Measurements from ENCODE around the gene NAALADL1. TPM values are rescaled to one million over a fixed set of nuclear protein-coding genes. Genes with fewer than 3 reads are reported as not detected.

The NAALADL1 gene
- total RNA-seq, 1 experiment from 2014 or later = not detected

GRCh38 chr11:65078786-65079342, 20.5 kb upstream of the NAALADL1 start:
- Mint-ChIP-seq H3K36me3 (ENCODE audit: insufficient read depth, unreplicated experiment) (peaks cover 36% of the 10 kb centered on the region), H3K27ac (ENCODE audit: unreplicated experiment) (no peak overlapping the region), H3K4me1 (ENCODE audit: low read depth, unreplicated experiment) (peaks cover 33% of the 10 kb centered on the region), H3K9me3 (ENCODE audit: low read depth, unreplicated experiment) (no peaks in the 10 kb centered on the region), H3K27me3 (ENCODE audit: unreplicated experiment) (no peaks in the 10 kb centered on the region), H3K4me3 (ENCODE audit: low read depth, unreplicated experiment) (no peak overlapping the region)
- intact Hi-C loops (cut with micrococcal nuclease; ENCODE audit: unreplicated experiment) = no loop called here
- no peak for TF ChIP-seq CTCF (IDR thresholded peaks at IDR 0.05; ENCODE audit: unreplicated experiment)
- no TSS peak for BruUV-seq (replicated peaks)
- CTCF ChIA-PET = interaction anchor here (0.6 to 1.2 kb wide), 3 partner anchors 43 to 240 kb away, joined by 3 to 6 read pairs (median 3); partner anchors contain the start of genes FAU, MRPL49 and SNX15
- DNase-seq = no peak

- peak; percentile 81 for TF ChIP-seq CTCF (IDR thresholded peaks at IDR 0.05; ENCODE audit: unreplicated experiment)
- DNase-seq = peak; percentile 77
- H3K36me3 Mint-ChIP-seq (ENCODE audit: insufficient read depth, unreplicated experiment) = peaks cover 29% of the 10 kb centered on the region
- no peak overlapping the region for H3K27ac Mint-ChIP-seq (ENCODE audit: unreplicated experiment)
- no TSS peak for BruUV-seq (replicated peaks)
- no peak overlapping the region for H3K4me3 Mint-ChIP-seq (ENCODE audit: low read depth, unreplicated experiment)
- intact Hi-C loops (cut with micrococcal nuclease; ENCODE audit: unreplicated experiment) = no loop called here
- peaks cover 33% of the 10 kb centered on the region for H3K4me1 Mint-ChIP-seq (ENCODE audit: low read depth, unreplicated experiment)
- CTCF ChIA-PET = interaction anchor here (0.6 to 1.2 kb wide), 3 partner anchors 44 to 240 kb away, joined by 3 to 6 read pairs (median 3); partner anchors contain the start of genes FAU, MRPL49 and SNX15
- no peaks in the 10 kb centered on the region for H3K27me3 Mint-ChIP-seq (ENCODE audit: unreplicated experiment)
- no peaks in the 10 kb centered on the region for H3K9me3 Mint-ChIP-seq (ENCODE audit: low read depth, unreplicated experiment)
Measured at GRCh38 chr11:65078151-65078550, 19.8 kb upstream of the NAALADL1 start.

GRCh38 chr11:65077451-65077850, 19.1 kb upstream of the NAALADL1 start:
- CTCF ChIA-PET = interaction anchor here (1.2 kb wide), 1 partner anchor 50 kb away, joined by 3 read pairs; the partner anchor contains the start of gene SNX15
- intact Hi-C loops (cut with micrococcal nuclease; ENCODE audit: unreplicated experiment) = no loop called here
- Mint-ChIP-seq H3K27ac (ENCODE audit: unreplicated experiment) (no peak overlapping the region), H3K27me3 (ENCODE audit: unreplicated experiment) (no peaks in the 10 kb centered on the region), H3K4me3 (ENCODE audit: low read depth, unreplicated experiment) (no peak overlapping the region), H3K4me1 (ENCODE audit: low read depth, unreplicated experiment) (peaks cover 26% of the 10 kb centered on the region), H3K9me3 (ENCODE audit: low read depth, unreplicated experiment) (no peaks in the 10 kb centered on the region), H3K36me3 (ENCODE audit: insufficient read depth, unreplicated experiment) (peaks cover 22% of the 10 kb centered on the region)
- TF ChIP-seq CTCF (IDR thresholded peaks at IDR 0.05; ENCODE audit: unreplicated experiment) = no peak
- no TSS peak for BruUV-seq (replicated peaks)
- DNase-seq = no peak

GRCh38 chr11:65072631-65072966, 14.2 kb upstream of the NAALADL1 start:
- no peak for DNase-seq
- CTCF ChIA-PET = interaction anchor here (0.7 kb wide), 1 partner anchor 285 kb away, joined by 3 read pairs; no protein-coding TSS in a partner anchor
- no peaks in the 10 kb centered on the region for H3K36me3 Mint-ChIP-seq (ENCODE audit: insufficient read depth, unreplicated experiment)
- intact Hi-C loops (cut with micrococcal nuclease; ENCODE audit: unreplicated experiment) = no loop called here
- no peaks in the 10 kb centered on the region for H3K9me3 Mint-ChIP-seq (ENCODE audit: low read depth, unreplicated experiment)
- BruUV-seq (replicated peaks) = no TSS peak
- no peaks in the 10 kb centered on the region for H3K27me3 Mint-ChIP-seq (ENCODE audit: unreplicated experiment)
- TF ChIP-seq CTCF (IDR thresholded peaks at IDR 0.05; ENCODE audit: unreplicated experiment) = no peak
- H3K27ac Mint-ChIP-seq (ENCODE audit: unreplicated experiment) = no peak overlapping the region
- no peaks in the 10 kb centered on the region for H3K4me1 Mint-ChIP-seq (ENCODE audit: low read depth, unreplicated experiment)
- no peak overlapping the region for H3K4me3 Mint-ChIP-seq (ENCODE audit: low read depth, unreplicated experiment)

Measured in Calu3 (cell line).